Vagina (tissue), 2 donors: ENCODE measurements around the gene LIMS1. TPM values are rescaled to one million over a fixed set of nuclear protein-coding genes. Genes with fewer than 3 reads are reported as not detected.
A peak's percentile ranks its signal among the peaks of the same experiment; 100 is the strongest.

Experiments
- DNase-seq, 2 donors: peaks; one replicate each; pipeline ENCODE4 v3.0.0-alpha.2; 2017; ENCODE audit errors: extremely low spot score in 2 of 2
- H3K27ac ChIP-seq: fragments of 200-600 bp; sonication (generic); one replicate; pipeline ENCODE4 v1.5.1; 2019
- H3K27me3 ChIP-seq: fragments of 200-600 bp; sonication (generic); one replicate; pipeline ENCODE4 v1.5.1; 2019
- H3K36me3 ChIP-seq, 2 donors: fragments of 200-600 bp; sonication (generic); one replicate each; pipeline ENCODE4 v1.5.1; 2017 to 2019
- H3K4me1 ChIP-seq: fragments of 200-600 bp; sonication (generic); one replicate; pipeline ENCODE4 v1.5.1; 2019
- H3K4me3 ChIP-seq, 2 donors: fragments of 200-600 bp; sonication (generic); 1 replicate in 1 of 2; 2 replicates in 1 of 2; pipeline ENCODE4 v1.5.1; 2016 to 2019
- H3K9me3 ChIP-seq: fragments of 200-600 bp; sonication (generic); one replicate; pipeline ENCODE4 v1.5.1; 2019
- CTCF ChIP-seq, 3 experiments: fragments of 450-650 bp in 2 of 3; fragments of 200-600 bp in 1 of 3; sonication (generic) in 1 of 3; IDR thresholded peaks; one replicate each; pipeline ENCODE4 v1.5.1; 2017 to 2019; ENCODE audit warnings: antibody characterized with exemption in 3 of 3, mild to moderate bottlenecking in 2 of 3, moderate library complexity in 2 of 3
- POLR2A ChIP-seq, 2 donors: fragments of 450-650 bp; IDR thresholded peaks; one replicate each; pipeline ENCODE4 v1.6.1; 2017; ENCODE audit warnings: antibody characterized with exemption in 2 of 2, mild to moderate bottlenecking in 2 of 2, moderate library complexity in 2 of 2
- POLR2AphosphoS5 ChIP-seq, 2 donors: sonication (generic); formaldehyde crosslinking; IDR thresholded peaks; one replicate each; pipeline ENCODE4 v1.9.0; 2017; ENCODE audit warnings: antibody characterized with exemption in 2 of 2, mild to moderate bottlenecking in 2 of 2, low read depth in 1 of 2; ENCODE audit not compliant: insufficient read depth in 1 of 2
- intact Hi-C: fragments of 100-400 bp; cut with DNase I; formaldehyde crosslinking; loops from one replicate; pipeline ENCODE4 v1.15.1; 2023
- total RNA-seq: library from RNA; depleted of rRNA; stranded (reverse); fragments of >200 nt; gene quantifications from one replicate; pipeline ENCODE4 v1.2.3, GENCODE V29; 2016

The LIMS1 gene
- total RNA-seq, 1 donor from 2014 or later = 66.0 TPM

- Histone ChIP-seq H3K4me3 (no peak overlapping the region), H3K27me3 (no peaks in the 10 kb centered on the region), H3K27ac (no peak overlapping the region), H3K4me1 (peaks cover 57% of the 10 kb centered on the region), H3K36me3 (no peaks in the 10 kb centered on the region), H3K9me3 (no peaks in the 10 kb centered on the region)
- DNase-seq = no peak
- no peak for TF ChIP-seq POLR2A (IDR thresholded peaks at IDR 0.05)
- TF ChIP-seq CTCF (IDR thresholded peaks at IDR 0.05) = no peak
- intact Hi-C loops = no loop called here
Observed at GRCh38 chr2:108612153-108612513, 77.9 kb downstream of the LIMS1 start.

- DNase-seq = no peak
- Histone ChIP-seq H3K9me3 (no peaks in the 10 kb centered on the region), H3K4me3 (no peak overlapping the region), H3K27ac (peak overlapping the region; percentile 12), H3K27me3 (no peaks in the 10 kb centered on the region), H3K4me1 (peaks cover 58% of the 10 kb centered on the region), H3K36me3 (no peaks in the 10 kb centered on the region)
- intact Hi-C loops = no loop called here
- no peak for TF ChIP-seq POLR2A (IDR thresholded peaks at IDR 0.05)
- no peak for TF ChIP-seq POLR2AphosphoS5 (IDR thresholded peaks at IDR 0.05; ENCODE audit: insufficient read depth in 1 of 2, low read depth in 1 of 2)
- TF ChIP-seq CTCF (IDR thresholded peaks at IDR 0.05) = no peak
Observed at GRCh38 chr2:108612514-108613183, 78.4 kb downstream of the LIMS1 start.

- peak overlapping the region; percentile 12 for H3K27ac ChIP-seq
- H3K4me1 ChIP-seq = peaks cover 66% of the 10 kb centered on the region
- intact Hi-C loops = no loop called here
- H3K4me3 ChIP-seq = no peak overlapping the region
- TF ChIP-seq CTCF (IDR thresholded peaks at IDR 0.05) = no peak
- no peak for TF ChIP-seq POLR2A (IDR thresholded peaks at IDR 0.05)
- no peak for TF ChIP-seq POLR2AphosphoS5 (IDR thresholded peaks at IDR 0.05; ENCODE audit: insufficient read depth in 1 of 2, low read depth in 1 of 2)
- H3K9me3 ChIP-seq = no peaks in the 10 kb centered on the region
- H3K36me3 ChIP-seq = no peaks in the 10 kb centered on the region
- no peaks in the 10 kb centered on the region for H3K27me3 ChIP-seq
- DNase-seq = no peak
Observed at GRCh38 chr2:108613261-108614042, 79.2 kb downstream of the LIMS1 start.

GRCh38 chr2:108614043-108614545 is 79.8 kb downstream of the LIMS1 start:
- no peak overlapping the region for H3K4me3 ChIP-seq
- H3K9me3 ChIP-seq = no peaks in the 10 kb centered on the region
- TF ChIP-seq POLR2A (IDR thresholded peaks at IDR 0.05) (no peak), CTCF (IDR thresholded peaks at IDR 0.05) (no peak), POLR2AphosphoS5 (IDR thresholded peaks at IDR 0.05; ENCODE audit: insufficient read depth in 1 of 2, low read depth in 1 of 2) (no peak)
- H3K27me3 ChIP-seq = no peaks in the 10 kb centered on the region
- no peaks in the 10 kb centered on the region for H3K36me3 ChIP-seq
- H3K4me1 ChIP-seq = peaks cover 72% of the 10 kb centered on the region
- intact Hi-C loops = no loop called here
- no peak for DNase-seq
- peak overlapping the region; percentile 12 for H3K27ac ChIP-seq

- H3K4me1 ChIP-seq = peaks cover 78% of the 10 kb centered on the region
- no peaks in the 10 kb centered on the region for H3K36me3 ChIP-seq
- no peaks in the 10 kb centered on the region for H3K9me3 ChIP-seq
- TF ChIP-seq CTCF (IDR thresholded peaks at IDR 0.05) (no peak), POLR2A (IDR thresholded peaks at IDR 0.05) (no peak), POLR2AphosphoS5 (IDR thresholded peaks at IDR 0.05; ENCODE audit: insufficient read depth in 1 of 2, low read depth in 1 of 2) (no peak)
- no peak overlapping the region for H3K4me3 ChIP-seq
- no peak overlapping the region for H3K27ac ChIP-seq
- DNase-seq = no peak
- intact Hi-C loops = no loop called here
- no peaks in the 10 kb centered on the region for H3K27me3 ChIP-seq
Observed at GRCh38 chr2:108614659-108615058, 80.4 kb downstream of the LIMS1 start.
